ENCODE data around the gene DPYSL4.

The DPYSL4 gene

DNA sequence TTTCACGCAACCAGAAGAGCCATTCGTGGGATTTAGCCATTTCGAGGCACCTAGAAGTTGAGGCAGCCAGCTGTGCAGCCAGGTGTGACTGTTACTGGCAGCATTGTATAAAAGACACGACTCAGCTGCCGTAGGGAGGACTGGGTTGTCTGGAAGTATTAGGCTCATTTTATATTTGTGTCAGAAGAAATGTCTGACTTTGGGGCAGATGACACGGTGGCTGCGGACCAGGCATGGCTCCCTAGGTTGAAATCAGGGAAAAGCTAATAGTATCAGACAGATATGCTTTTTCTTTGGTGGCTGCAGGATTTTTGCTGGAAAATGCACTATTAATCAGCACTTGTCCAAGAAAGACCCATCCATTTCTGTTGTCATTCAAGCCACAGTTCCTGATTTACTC is 4.2 kb upstream of the DPYSL4 start:
- WGBS, 2 experiments (ENCODE audit: insufficient coverage in 2 of 2): 80 to 88% methylated on average over 7 of the region's 7 CpGs
- no peak overlapping the region for H3K4me3 ChIP-seq (ENCODE audit: extremely low read depth, insufficient read depth, low read length, poor library complexity, severe bottlenecking)
- no peak overlapping the region for H3K27ac ChIP-seq (ENCODE audit: low read depth, low read length, severe bottlenecking)
- H3K9me3 ChIP-seq (ENCODE audit: control insufficient read depth, low read length): no peaks in the 10 kb centered on the region
- H3K36me3 ChIP-seq (ENCODE audit: control insufficient read depth, insufficient read depth, low read length): no peaks in the 10 kb centered on the region
- no peaks in the 10 kb centered on the region for H3K4me1 ChIP-seq (ENCODE audit: control insufficient read depth, insufficient read depth, low read length, poor library complexity, severe bottlenecking)

DNA sequence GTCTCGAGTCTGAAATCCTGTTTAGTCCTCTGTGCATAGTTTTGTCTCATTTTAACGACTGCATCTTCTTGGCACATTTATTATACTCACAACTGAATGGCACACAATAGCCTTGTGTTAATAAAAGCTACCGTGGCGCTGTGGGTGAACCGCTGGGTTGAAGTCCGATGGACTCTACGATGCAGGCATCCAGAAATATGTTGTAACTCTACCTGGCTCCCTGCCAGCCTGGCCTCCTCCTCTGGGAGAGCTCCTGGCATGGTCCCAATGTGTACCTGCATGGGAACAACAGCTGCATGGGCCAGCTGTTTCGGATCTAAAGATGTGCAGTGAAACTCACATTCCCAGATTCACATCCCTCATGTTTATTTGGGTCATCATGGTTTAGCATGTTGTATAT is 3.7 kb upstream of the DPYSL4 start:
- H3K9me3 ChIP-seq (ENCODE audit: control insufficient read depth, low read length): no peaks in the 10 kb centered on the region
- H3K4me3 ChIP-seq (ENCODE audit: extremely low read depth, insufficient read depth, low read length, poor library complexity, severe bottlenecking): no peak overlapping the region
- WGBS, 2 experiments (ENCODE audit: insufficient coverage in 2 of 2): 83 to 84% methylated on average over 6 to 8 of the region's 8 CpGs
- H3K4me1 ChIP-seq (ENCODE audit: control insufficient read depth, insufficient read depth, low read length, poor library complexity, severe bottlenecking): no peaks in the 10 kb centered on the region
- H3K36me3 ChIP-seq (ENCODE audit: control insufficient read depth, insufficient read depth, low read length): no peaks in the 10 kb centered on the region
- no peak overlapping the region for H3K27ac ChIP-seq (ENCODE audit: low read depth, low read length, severe bottlenecking)

DNA sequence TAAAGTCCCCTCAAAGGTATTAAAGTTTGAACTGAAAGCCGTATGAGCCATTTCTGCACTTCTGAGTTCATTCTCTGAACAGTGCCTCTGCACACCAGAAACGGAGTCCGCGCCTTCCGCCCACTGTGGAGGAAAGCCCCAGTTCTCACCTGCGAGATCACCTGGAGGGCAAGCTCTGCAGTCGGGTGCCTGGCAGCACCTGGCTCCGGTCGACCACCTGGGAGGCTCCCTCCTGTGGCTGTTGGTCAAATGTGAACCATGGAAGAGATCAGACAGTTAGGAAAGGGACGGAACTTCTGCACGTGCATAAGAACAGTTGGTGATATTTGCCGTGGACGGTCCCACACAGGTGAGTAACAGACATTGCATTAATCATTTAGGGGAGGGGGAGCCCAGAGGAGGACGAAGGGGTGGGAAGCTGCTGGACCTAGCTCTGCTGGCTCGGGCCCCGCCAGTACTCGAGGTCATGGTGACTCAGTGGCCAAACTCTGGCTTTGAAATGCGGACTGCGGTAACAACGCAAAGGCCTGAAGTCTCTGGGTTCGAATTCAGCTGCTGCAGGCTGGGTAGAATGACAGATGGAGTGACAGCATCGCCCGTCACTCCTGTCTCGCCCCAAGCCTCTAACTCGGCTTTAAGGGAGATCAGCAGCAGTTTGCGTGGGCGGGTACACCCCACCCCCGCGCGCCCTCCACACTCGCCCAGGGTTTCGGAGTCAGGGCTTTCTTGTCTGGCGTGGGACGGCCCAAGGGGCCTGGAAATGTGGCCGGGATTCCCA is 1.7 kb upstream of the DPYSL4 start:
- no peaks in the 10 kb centered on the region for H3K9me3 ChIP-seq (ENCODE audit: control insufficient read depth, low read length)
- no peak overlapping the region for H3K27ac ChIP-seq (ENCODE audit: low read depth, low read length, severe bottlenecking)
- whole genome bisulfite sequencing, 2 experiments (ENCODE audit: insufficient coverage in 2 of 2): 38 to 40% methylated on average over 32 to 35 of the region's 35 CpGs
- H3K4me1 ChIP-seq (ENCODE audit: control insufficient read depth, insufficient read depth, low read length, poor library complexity, severe bottlenecking): no peaks in the 10 kb centered on the region
- no peak overlapping the region for H3K4me3 ChIP-seq (ENCODE audit: extremely low read depth, insufficient read depth, low read length, poor library complexity, severe bottlenecking)
- H3K36me3 ChIP-seq (ENCODE audit: control insufficient read depth, insufficient read depth, low read length): no peaks in the 10 kb centered on the region

DNA sequence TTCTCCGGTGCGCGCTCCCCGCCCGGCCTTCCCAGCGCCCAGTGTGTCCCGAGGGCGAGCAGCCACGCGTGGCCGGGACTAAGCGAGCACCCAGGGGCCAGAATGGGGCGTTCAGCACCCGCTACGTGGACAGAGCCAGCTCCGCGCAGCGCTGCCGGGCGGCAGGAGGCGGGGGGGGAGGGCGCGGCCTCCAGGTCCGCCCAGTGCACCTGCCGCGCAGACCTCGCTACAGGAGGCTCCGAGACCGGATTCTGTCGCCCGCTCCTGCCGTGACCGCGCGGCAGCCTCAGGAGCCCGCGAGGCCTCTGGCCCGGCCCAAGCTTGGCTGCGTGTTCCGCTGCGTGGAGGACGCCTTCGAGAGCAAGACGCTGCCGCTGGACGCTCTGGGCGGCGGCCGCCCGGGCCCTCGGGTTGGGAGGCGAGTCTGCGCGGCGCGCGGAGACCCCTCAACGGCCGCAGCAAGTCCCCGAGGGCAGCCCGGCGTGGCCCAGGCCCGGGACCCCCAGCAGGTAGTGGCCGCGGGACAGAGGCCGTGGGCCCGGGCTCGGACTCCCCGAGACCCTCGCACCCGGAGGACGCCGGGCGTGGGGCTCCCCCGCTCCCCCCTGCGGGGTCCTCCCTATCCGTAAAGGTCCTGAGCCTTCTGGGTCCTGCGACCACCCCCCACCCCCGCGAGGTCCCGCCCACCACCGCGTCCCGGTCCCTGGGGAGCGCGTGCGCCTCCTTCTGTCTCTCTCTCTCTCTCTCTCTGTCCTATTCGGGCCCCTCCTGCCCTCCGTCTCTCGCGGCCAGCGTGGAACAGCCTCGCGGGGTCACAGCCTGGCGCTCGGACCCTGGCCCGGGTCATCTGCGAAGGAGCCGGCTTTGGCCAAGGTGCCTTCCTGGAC is 904 bp upstream of the DPYSL4 start:
- Histone ChIP-seq H3K9me3 (ENCODE audit: control insufficient read depth, low read length) (no peaks in the 10 kb centered on the region), H3K4me1 (ENCODE audit: control insufficient read depth, insufficient read depth, low read length, poor library complexity, severe bottlenecking) (no peaks in the 10 kb centered on the region), H3K36me3 (ENCODE audit: control insufficient read depth, insufficient read depth, low read length) (no peaks in the 10 kb centered on the region), H3K27ac (ENCODE audit: low read depth, low read length, severe bottlenecking) (no peak overlapping the region), H3K4me3 (ENCODE audit: extremely low read depth, insufficient read depth, low read length, poor library complexity, severe bottlenecking) (no peak overlapping the region)
- WGBS, 2 experiments (ENCODE audit: insufficient coverage in 2 of 2): 6 to 7% methylated on average over 52 to 82 of the region's 99 CpGs

DNA sequence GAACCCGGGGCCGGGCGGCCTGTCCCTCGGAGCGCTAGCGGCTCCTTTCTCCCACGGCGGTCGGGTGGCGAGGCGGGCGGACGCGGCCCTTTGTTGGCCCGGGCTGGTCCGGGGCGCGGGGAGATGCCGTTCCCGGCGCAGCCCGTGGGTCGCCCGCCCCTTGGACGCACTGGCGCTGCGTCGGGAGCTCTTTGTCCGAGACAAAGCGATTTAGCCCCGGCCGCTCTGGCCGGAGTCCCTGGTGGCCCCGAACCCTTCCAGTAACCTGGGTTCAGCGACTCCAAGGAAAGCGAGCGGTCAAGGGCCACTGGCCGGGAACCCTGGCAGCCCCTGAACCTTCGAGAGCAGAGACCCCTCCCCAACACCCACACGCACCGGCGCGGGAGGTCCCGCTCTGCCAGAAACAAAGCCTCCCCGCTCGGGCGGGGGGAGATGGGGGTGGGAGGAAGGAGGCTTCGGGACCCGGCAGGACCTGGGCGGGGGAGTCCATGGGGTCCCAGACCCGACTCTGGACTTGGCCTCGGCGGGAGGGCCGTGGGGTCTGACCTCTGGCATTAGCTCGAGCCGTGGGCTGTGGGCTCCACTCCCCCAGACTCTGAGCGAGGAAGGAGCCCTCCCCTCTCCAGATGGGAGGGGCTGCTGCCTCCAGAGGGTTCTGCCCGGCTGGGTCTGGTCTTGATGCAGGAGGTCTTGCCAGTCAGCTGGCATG is 836 bp downstream of the DPYSL4 start:
- Histone ChIP-seq H3K4me1 (ENCODE audit: control insufficient read depth, insufficient read depth, low read length, poor library complexity, severe bottlenecking) (no peaks in the 10 kb centered on the region), H3K36me3 (ENCODE audit: control insufficient read depth, insufficient read depth, low read length) (peaks cover 7% of the 10 kb centered on the region), H3K27ac (ENCODE audit: low read depth, low read length, severe bottlenecking) (no peak overlapping the region), H3K4me3 (ENCODE audit: extremely low read depth, insufficient read depth, low read length, poor library complexity, severe bottlenecking) (peak overlapping the region; percentile 54), H3K9me3 (ENCODE audit: control insufficient read depth, low read length) (no peaks in the 10 kb centered on the region)
- 2% methylated on average over 26 to 47 of the region's 58 CpGs for WGBS, 2 experiments (ENCODE audit: insufficient coverage in 2 of 2)

DNA sequence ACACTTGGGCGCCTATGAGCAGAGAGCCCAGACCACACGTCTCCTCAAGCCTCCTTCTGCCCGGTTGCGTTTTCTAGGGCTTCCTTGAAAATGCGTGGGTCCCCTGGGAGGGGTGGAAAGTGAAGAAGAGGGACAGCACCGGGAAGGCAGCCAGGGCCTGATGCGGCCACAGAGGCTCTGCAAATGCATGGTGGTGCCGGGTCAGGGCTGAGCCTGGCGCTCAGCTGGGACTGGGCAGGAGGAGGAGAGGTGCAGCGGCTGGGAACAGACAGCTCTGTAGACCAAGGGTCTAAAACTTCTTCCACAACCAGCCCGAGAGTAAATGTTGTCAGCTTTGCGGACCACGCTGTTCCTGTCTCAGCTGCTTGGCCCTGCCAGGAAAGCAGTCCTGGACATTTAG is 1.6 kb downstream of the DPYSL4 start:
- peaks cover 10% of the 10 kb centered on the region for H3K36me3 ChIP-seq (ENCODE audit: control insufficient read depth, insufficient read depth, low read length)
- no peak overlapping the region for H3K27ac ChIP-seq (ENCODE audit: low read depth, low read length, severe bottlenecking)
- H3K4me1 ChIP-seq (ENCODE audit: control insufficient read depth, insufficient read depth, low read length, poor library complexity, severe bottlenecking): no peaks in the 10 kb centered on the region
- no peaks in the 10 kb centered on the region for H3K9me3 ChIP-seq (ENCODE audit: control insufficient read depth, low read length)
- peak overlapping the region; percentile 54 for H3K4me3 ChIP-seq (ENCODE audit: extremely low read depth, insufficient read depth, low read length, poor library complexity, severe bottlenecking)
- WGBS, 2 experiments (ENCODE audit: insufficient coverage in 2 of 2): 74 to 94% methylated on average over 5 to 11 of the region's 13 CpGs

DNA sequence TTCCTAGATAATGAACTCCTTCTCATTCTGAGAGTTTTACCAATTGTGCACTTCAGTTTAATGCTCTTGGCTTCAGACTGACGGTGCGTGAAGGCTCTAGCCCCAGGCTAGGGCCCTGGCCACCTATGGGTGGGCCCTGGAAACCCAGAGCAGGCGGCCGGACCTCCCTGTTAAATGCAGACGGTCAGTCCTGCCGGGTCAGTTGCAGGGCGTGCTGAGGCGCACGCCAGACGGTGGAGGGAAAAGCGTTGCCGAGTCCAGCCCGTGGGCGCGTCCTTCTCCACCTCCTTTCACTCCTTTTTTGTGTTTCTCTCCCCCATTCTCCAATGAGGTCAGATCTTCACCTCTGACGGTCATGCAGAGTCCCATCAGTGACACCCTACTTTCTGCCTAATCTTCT is 2.3 kb downstream of the DPYSL4 start:
- H3K9me3 ChIP-seq (ENCODE audit: control insufficient read depth, low read length): no peaks in the 10 kb centered on the region
- H3K4me1 ChIP-seq (ENCODE audit: control insufficient read depth, insufficient read depth, low read length, poor library complexity, severe bottlenecking): no peaks in the 10 kb centered on the region
- no peak overlapping the region for H3K27ac ChIP-seq (ENCODE audit: low read depth, low read length, severe bottlenecking)
- no peak overlapping the region for H3K4me3 ChIP-seq (ENCODE audit: extremely low read depth, insufficient read depth, low read length, poor library complexity, severe bottlenecking)
- WGBS, 2 experiments (ENCODE audit: insufficient coverage in 2 of 2): 87 to 89% methylated on average over 15 of the region's 16 CpGs
- peaks cover 16% of the 10 kb centered on the region for H3K36me3 ChIP-seq (ENCODE audit: control insufficient read depth, insufficient read depth, low read length)

DNA sequence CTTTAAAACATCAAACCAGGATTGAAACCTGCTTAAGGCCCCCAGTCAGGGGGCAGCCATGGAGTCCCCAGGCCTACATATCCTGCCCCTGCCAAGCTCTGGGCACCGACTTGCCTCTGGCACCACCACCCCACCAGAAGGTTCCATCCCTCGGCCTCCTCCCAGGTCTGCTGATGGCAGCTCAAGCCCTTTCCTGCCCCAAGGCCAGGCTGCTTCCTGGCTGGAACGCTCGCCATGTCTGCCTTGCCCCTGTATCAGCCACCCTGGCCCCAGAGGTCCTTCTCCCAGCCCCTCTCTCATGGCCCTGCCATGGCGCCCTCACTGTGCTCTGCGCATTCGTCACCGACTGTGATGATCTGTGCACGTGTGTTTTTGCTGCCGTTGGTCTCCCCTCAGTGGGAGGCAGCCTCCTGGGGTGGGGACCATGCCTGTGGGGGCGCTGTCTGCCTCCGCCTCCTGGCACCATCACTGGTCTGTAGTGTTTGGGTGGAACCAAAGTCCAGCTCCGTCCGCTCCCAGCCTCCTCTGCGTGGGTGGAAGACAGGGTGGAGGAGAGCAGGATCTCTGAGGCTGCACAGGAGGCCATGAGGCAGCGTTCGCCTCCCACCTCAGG is 3.2 kb downstream of the DPYSL4 start:
- no peak overlapping the region for H3K27ac ChIP-seq (ENCODE audit: low read depth, low read length, severe bottlenecking)
- H3K4me3 ChIP-seq (ENCODE audit: extremely low read depth, insufficient read depth, low read length, poor library complexity, severe bottlenecking): no peak overlapping the region
- no peaks in the 10 kb centered on the region for H3K9me3 ChIP-seq (ENCODE audit: control insufficient read depth, low read length)
- H3K36me3 ChIP-seq (ENCODE audit: control insufficient read depth, insufficient read depth, low read length): peaks cover 22% of the 10 kb centered on the region
- 76 to 87% methylated on average over 14 of the region's 17 CpGs for WGBS, 2 experiments (ENCODE audit: insufficient coverage in 2 of 2)
- H3K4me1 ChIP-seq (ENCODE audit: control insufficient read depth, insufficient read depth, low read length, poor library complexity, severe bottlenecking): no peaks in the 10 kb centered on the region

DNA sequence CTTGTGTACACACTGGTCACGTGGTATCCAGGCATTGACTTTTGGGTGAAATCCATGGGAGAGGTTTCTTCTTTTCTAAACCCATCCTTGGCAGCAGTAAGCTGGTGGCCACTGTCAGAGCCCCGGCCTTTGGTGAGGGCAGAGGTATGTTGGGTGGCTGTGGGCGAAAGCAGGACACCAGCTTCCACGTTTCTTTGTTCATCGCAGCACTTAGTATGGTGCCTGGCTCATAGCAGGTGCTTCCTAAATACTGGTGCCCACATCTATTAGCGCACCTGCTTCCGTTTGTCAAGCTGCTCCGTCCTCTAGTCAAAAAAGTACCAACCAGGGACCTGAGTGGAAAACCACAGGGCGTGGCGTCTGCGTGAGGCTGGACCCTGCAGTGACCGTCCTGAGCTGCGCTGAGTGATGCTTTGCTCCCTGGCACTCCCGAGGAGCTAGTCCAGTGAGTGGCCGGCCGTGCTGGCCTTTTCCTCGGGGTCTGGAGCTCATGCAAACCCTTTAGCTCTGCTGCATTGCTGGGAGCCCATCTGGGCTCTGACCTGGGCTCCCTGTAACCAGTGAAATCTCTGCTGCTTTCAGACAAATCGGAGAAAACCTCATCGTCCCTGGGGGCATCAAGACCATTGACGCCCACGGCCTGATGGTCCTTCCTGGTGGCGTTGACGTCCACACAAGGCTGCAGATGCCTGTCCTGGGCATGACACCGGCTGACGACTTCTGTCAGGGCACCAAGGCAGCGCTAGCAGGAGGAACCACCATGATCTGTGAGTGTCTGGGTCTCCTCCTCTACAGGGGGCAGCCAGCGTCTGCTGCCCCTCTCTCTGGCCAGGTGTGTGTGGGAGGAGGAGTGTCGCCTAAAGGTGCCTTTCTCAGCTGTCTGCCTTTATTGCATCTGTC is 5.6 kb downstream of the DPYSL4 start:
- Histone ChIP-seq H3K36me3 (ENCODE audit: control insufficient read depth, insufficient read depth, low read length) (peaks cover 23% of the 10 kb centered on the region), H3K9me3 (ENCODE audit: control insufficient read depth, low read length) (no peaks in the 10 kb centered on the region), H3K4me1 (ENCODE audit: control insufficient read depth, insufficient read depth, low read length, poor library complexity, severe bottlenecking) (no peaks in the 10 kb centered on the region), H3K4me3 (ENCODE audit: extremely low read depth, insufficient read depth, low read length, poor library complexity, severe bottlenecking) (no peak overlapping the region), H3K27ac (ENCODE audit: low read depth, low read length, severe bottlenecking) (no peak overlapping the region)
- WGBS, 2 experiments (ENCODE audit: insufficient coverage in 2 of 2): 94 to 97% methylated on average over 25 to 26 of the region's 28 CpGs
